ENCODE results near the gene U2AF2.

- TF ChIP-seq CTCF (IDR thresholded peaks at IDR 0.05) (no peak), POLR2A (IDR thresholded peaks at IDR 0.05) (no peak)
Measured at GRCh38 chr19:55702131-55702627, 47.3 kb downstream of the U2AF2 start.

Data from lower leg skin (tissue), 3 donors.